Measurements from ENCODE around the gene PIM1.

- TF ChIP-seq CTCF (conservative IDR thresholded peaks at IDR 0.05; ENCODE audit: low read length) (no peak), EZH2phosphoT487 (IDR thresholded peaks at IDR 0.05; ENCODE audit: borderline replicate concordance, low read depth, low read length) (no peak)
Observed at GRCh38 chr6:37127961-37128862, 41.7 kb upstream of the PIM1 start.
